GM12878 (cell line): ENCODE results near the gene MAP3K21. TPM values are rescaled to one million over a fixed set of nuclear protein-coding genes. Genes with fewer than 3 reads are reported as not detected.

Experiments
- ATAC-seq: fragments of 200-7000 bp; cut with Tn5 transposase; 3 replicates; pipeline ENCODE4 v1.9.1; 2020; ENCODE audit warnings: mild to moderate bottlenecking, moderate library complexity
- BruUV-seq: library from RNA; stranded (reverse); fragments of 400-500 nt; replicated peaks from 2 replicates; lab custom pipeline; 2021; lab: Mats Ljungman, UMichigan
- CTCF ChIA-PET: fragments of 300-600 bp; sonication (Branson Sonifier 250); formaldehyde crosslinking; extraction: SDS; loops from one replicate; lab custom pipeline; 2021; ENCODE audit warnings: inconsistent platforms; lab: Yijun Ruan, JAX
- POLR2A ChIA-PET: fragments of 350-600 bp; formaldehyde crosslinking; extraction: SDS; loops from one replicate; lab custom pipeline; 2021; ENCODE audit warnings: inconsistent platforms; lab: Charles Lee
- RAD21 ChIA-PET: fragments of 300-600 bp; sonication (Branson Sonifier 250); formaldehyde crosslinking; loops from one replicate; lab custom pipeline; 2023; ENCODE audit warnings: antibody characterized with exemption; ENCODE audit not compliant: unreplicated experiment; lab: Charles Lee
- SMC1A ChIA-PET: fragments of 300-600 bp; sonication (Branson Sonifier 250); formaldehyde crosslinking; loops from one replicate; lab custom pipeline; 2023; ENCODE audit not compliant: unreplicated experiment, uncharacterized antibody; lab: Charles Lee
- DNase-seq: peaks from one replicate; pipeline ENCODE4 v3.0.0-alpha.2; 2011; ENCODE audit warnings: low read depth, low spot score
- FAIRE-seq: peaks from 3 replicates; lab custom pipeline; 2011; peaks lifted over from hg19 to GRCh38; lab: Jason Lieb, UNC
- H2AFZ ChIP-seq: 2 replicates; pipeline ENCODE4 v1.6.0; 2011; ENCODE audit warnings: low read depth, low read length, control low read depth; ENCODE audit not compliant: control insufficient read depth
- H3K27ac ChIP-seq: 2 replicates; pipeline ENCODE4 v1.5.1; 2011; ENCODE audit warnings: control low read depth; ENCODE audit not compliant: control insufficient read depth, insufficient read depth
- H3K27me3 ChIP-seq, 2 experiments: replicated peaks in 1 of 2; 2 replicates each; pipeline versions ENCODE4 v1.6.0 to v1.6.1; 2011; ENCODE audit warnings: low read length in 1 of 2; ENCODE audit not compliant: control insufficient read depth in 2 of 2, insufficient read depth in 2 of 2
- H3K36me3 ChIP-seq, 2 experiments: 2 replicates each; pipeline ENCODE4 v1.5.1; 2011; ENCODE audit warnings: low read length in 1 of 2; ENCODE audit not compliant: control insufficient read depth in 2 of 2, insufficient read depth in 2 of 2
- H3K4me1 ChIP-seq: 2 replicates; pipeline ENCODE4 v1.6.1; 2011; ENCODE audit warnings: mild to moderate bottlenecking, low read length, moderate library complexity, mixed read lengths; ENCODE audit not compliant: control insufficient read depth, insufficient read depth
- H3K4me2 ChIP-seq: 2 replicates; pipeline ENCODE4 v1.6.0; 2011; ENCODE audit warnings: control low read depth; ENCODE audit not compliant: control insufficient read depth, insufficient read depth
- H3K4me3 ChIP-seq: fragments of 200-600 bp; sonication (generic); 2 replicates; pipeline ENCODE4 v1.5.1; 2016
- H3K79me2 ChIP-seq: 2 replicates; pipeline ENCODE4 v1.6.0; 2011; ENCODE audit warnings: low read length; ENCODE audit not compliant: control insufficient read depth, insufficient read depth
- H3K9ac ChIP-seq: 2 replicates; pipeline ENCODE4 v1.8.0; 2011; ENCODE audit warnings: low read length, control low read depth, mixed read lengths; ENCODE audit not compliant: control insufficient read depth, insufficient read depth
- H3K9me3 ChIP-seq: replicated peaks from 3 replicates; pipeline ENCODE4 v1.5.1; 2011; ENCODE audit warnings: mild to moderate bottlenecking, low read length; ENCODE audit not compliant: control insufficient read depth, insufficient read depth
- H4K20me1 ChIP-seq: 2 replicates; pipeline ENCODE4 v1.6.0; 2011; ENCODE audit not compliant: control insufficient read depth, insufficient read depth
- CHD1 ChIP-seq: IDR thresholded peaks from 2 replicates; pipeline ENCODE4 v1.6.1; 2012; ENCODE audit warnings: low read depth, low read length, improper control_type of control experiment
- GABPA ChIP-seq: IDR thresholded peaks from 2 replicates; pipeline ENCODE4 v1.6.1; 2014; ENCODE audit warnings: antibody characterized with exemption, low read depth, mild to moderate bottlenecking, inconsistent platforms
- PAX8 ChIP-seq: fragments of 450-650 bp; IDR thresholded peaks from 2 replicates; pipeline ENCODE4 v1.6.1; 2017; ENCODE audit warnings: mild to moderate bottlenecking, moderate library complexity
- POU2F2 ChIP-seq: IDR thresholded peaks from 3 replicates; pipeline ENCODE4 v1.6.1; 2011; ENCODE audit warnings: low read depth, mild to moderate bottlenecking, low read length, borderline replicate concordance
- STAT1 ChIP-seq: fragments of 450-650 bp; conservative IDR thresholded peaks from 2 replicates; pipeline ENCODE4 v1.6.1; 2014; ENCODE audit warnings: antibody characterized with exemption, mild to moderate bottlenecking
- TCF12 ChIP-seq: IDR thresholded peaks from 2 replicates; pipeline ENCODE4 v1.6.1; 2011; ENCODE audit warnings: low read depth, mild to moderate bottlenecking, low read length
- USF2 ChIP-seq: IDR thresholded peaks from 2 replicates; pipeline ENCODE4 v1.6.1; 2011; ENCODE audit warnings: low read depth, low read length, improper control_type of control experiment, borderline replicate concordance
- YBX1 ChIP-seq: fragments of 450-650 bp; IDR thresholded peaks from 2 replicates; pipeline ENCODE4 v1.6.1; 2016; ENCODE audit warnings: antibody characterized with exemption
- WGBS: methylation state at CpG from one replicate; pipeline ENCODE4 v1.1.6; 2016; ENCODE audit warnings: low lambda C conversion rate; ENCODE audit not compliant: insufficient replicate concordance, insufficient coverage; ENCODE audit errors: missing lambda C conversion rate; 5-methylcytosine and 5-hydroxymethylcytosine counted together
- in situ Hi-C: fragments of 300-500 bp; cut with MboI; formaldehyde crosslinking; loops from 9 replicates; pipeline ENCODE4 v1.14.3; 2018; ENCODE audit warnings: mixed read lengths
- intact Hi-C: fragments of 100-400 bp; cut with micrococcal nuclease; formaldehyde crosslinking; loops from one replicate; pipeline ENCODE4 v1.14.2; 2022; ENCODE audit not compliant: unreplicated experiment
- polyA plus RNA-seq, 11 experiments: library from polyadenylated mRNA; depleted of rRNA in 4 of 11; unstranded in 6 of 11; stranded (reverse) in 5 of 11; fragments of >200 nt; fragmentation: Nextera tagmentation in 4 of 11; fragmentation: Illumina TruSeq in 1 of 11; extraction: Ambion mirVana in 4 of 11; extraction: Trizol in 1 of 11; gene quantifications; 1 replicate in 1 of 11; 2 replicates in 10 of 11; pipeline versions ENCODE4 v1.2.1 to v1.2.3, GENCODE V29; 2011 to 2016; ENCODE audit warnings: inconsistent platforms in 2 of 11, missing spikeins in 2 of 11, low read depth in 1 of 11
- total RNA-seq, 4 experiments: library from RNA; depleted of rRNA in 3 of 4; stranded (reverse); fragments of >200 nt in 3 of 4; fragmentation: Illumina TruSeq in 1 of 4; extraction: Trizol in 1 of 4; gene quantifications; 2 replicates each; pipeline versions ENCODE4 v1.2.1 to v1.2.3, GENCODE V29; 2013 to 2021

Gene MAP3K21
- total and polyA plus RNA-seq, 10 of the 15 experiments (the other 5 are each of a cell fraction or from before 2014, with no cell fraction given) = 0.02 to 0.21 (median 0.09) TPM; not detected in 1

- Histone ChIP-seq H3K79me2 (no peaks in the 10 kb centered on the region), H3K4me2 (no peak overlapping the region), H4K20me1 (no peaks in the 10 kb centered on the region), H3K9me3 (no peaks in the 10 kb centered on the region), H3K27ac (no peak overlapping the region), H2AFZ (no peak overlapping the region), H3K9ac (no peak overlapping the region), H3K4me3 (no peak overlapping the region), H3K36me3 (no peaks in the 10 kb centered on the region), H3K4me1 (0 out of 2 replicates have a peak, but pooled peaks cover 4% of the 10 kb centered on the region), H3K27me3 (peaks cover 0 to 2% of the 10 kb centered on the region in 2 experiments; a peak in 2 of 4 replicates)
- CTCF ChIA-PET = interaction anchor here (0.9 to 1.0 kb wide), 2 partner anchors 10 to 16 kb away, joined by 3 to 4 read pairs; no protein-coding TSS in a partner anchor
- RAD21 ChIA-PET = interaction anchor here (1.5 kb wide), 1 partner anchor 12 kb away, joined by 3 read pairs; no protein-coding TSS in a partner anchor
- ATAC-seq (no peak), FAIRE-seq (no peak), DNase-seq (no peak)
- in situ Hi-C loops = no loop called here
- TF ChIP-seq TCF12 = no peak
- TF ChIP-seq STAT1 = no peak
- no peak for TF ChIP-seq YBX1
- TF ChIP-seq PAX8 = no peak
- no peak for TF ChIP-seq USF2
- no peak for TF ChIP-seq CHD1
- no peak for TF ChIP-seq POU2F2
- TF ChIP-seq GABPA = no peak
- intact Hi-C loops = no loop called here
- no TSS peak for BruUV-seq
- 58% methylated on average over 3 of the region's 3 CpGs for WGBS
- SMC1A ChIA-PET = interaction anchor here (1.2 to 1.9 kb wide), 3 partner anchors 58 to 661 kb away, joined by 3 to 6 read pairs (median 3); no protein-coding TSS in a partner anchor
- POLR2A ChIA-PET = no interaction called here
Observed at GRCh38 chr1:233383984-233384383, 56.5 kb downstream of the MAP3K21 start.
